Activated T-cell treated with anti-CD3 and anti-CD28 coated beads, Interleukin-2, amount 50 U/mL, for 4 hours (primary cell): ENCODE results near the gene TADA2A. TPM values are rescaled to one million over a fixed set of nuclear protein-coding genes. Genes with fewer than 3 reads are reported as not detected.
A peak's percentile ranks its signal among the peaks of the same experiment; 100 is the strongest.

ENCODE experiments used
- ATAC-seq, 2 donors: fragments of 200-7000 bp; cut with Tn5 transposase; one replicate each; pipeline ENCODE4 v1.10.0; 2021
- DNase-seq: peaks from one replicate; pipeline ENCODE4 v3.0.0-alpha.2; 2020
- H3K27me3 Mint-ChIP-seq: one replicate; pipeline ENCODE4 v1.8.0; 2021; ENCODE audit warnings: low read depth, mixed read lengths
- H3K36me3 Mint-ChIP-seq: one replicate; pipeline ENCODE4 v1.8.0; 2022; ENCODE audit warnings: mixed read lengths; ENCODE audit not compliant: insufficient read depth
- H3K4me1 Mint-ChIP-seq: one replicate; pipeline ENCODE4 v1.8.0; 2021; ENCODE audit warnings: low read depth, mixed read lengths
- H3K4me3 Mint-ChIP-seq: one replicate; pipeline ENCODE4 v1.8.0; 2021; ENCODE audit warnings: mild to moderate bottlenecking, moderate library complexity, mixed read lengths
- H3K9me3 Mint-ChIP-seq: one replicate; pipeline ENCODE4 v1.8.0; 2021; ENCODE audit warnings: mixed read lengths
- total RNA-seq, 3 donors: library from RNA; stranded (reverse); gene quantifications; one replicate each; pipeline ENCODE4 v1.2.1, GENCODE V29; 2021

TADA2A gene, protein sequence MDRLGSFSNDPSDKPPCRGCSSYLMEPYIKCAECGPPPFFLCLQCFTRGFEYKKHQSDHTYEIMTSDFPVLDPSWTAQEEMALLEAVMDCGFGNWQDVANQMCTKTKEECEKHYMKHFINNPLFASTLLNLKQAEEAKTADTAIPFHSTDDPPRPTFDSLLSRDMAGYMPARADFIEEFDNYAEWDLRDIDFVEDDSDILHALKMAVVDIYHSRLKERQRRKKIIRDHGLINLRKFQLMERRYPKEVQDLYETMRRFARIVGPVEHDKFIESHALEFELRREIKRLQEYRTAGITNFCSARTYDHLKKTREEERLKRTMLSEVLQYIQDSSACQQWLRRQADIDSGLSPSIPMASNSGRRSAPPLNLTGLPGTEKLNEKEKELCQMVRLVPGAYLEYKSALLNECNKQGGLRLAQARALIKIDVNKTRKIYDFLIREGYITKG
- 10 to 100 TPM; 38.8 to 39.6 (median 39.3) TPM for total RNA-seq

DNA sequence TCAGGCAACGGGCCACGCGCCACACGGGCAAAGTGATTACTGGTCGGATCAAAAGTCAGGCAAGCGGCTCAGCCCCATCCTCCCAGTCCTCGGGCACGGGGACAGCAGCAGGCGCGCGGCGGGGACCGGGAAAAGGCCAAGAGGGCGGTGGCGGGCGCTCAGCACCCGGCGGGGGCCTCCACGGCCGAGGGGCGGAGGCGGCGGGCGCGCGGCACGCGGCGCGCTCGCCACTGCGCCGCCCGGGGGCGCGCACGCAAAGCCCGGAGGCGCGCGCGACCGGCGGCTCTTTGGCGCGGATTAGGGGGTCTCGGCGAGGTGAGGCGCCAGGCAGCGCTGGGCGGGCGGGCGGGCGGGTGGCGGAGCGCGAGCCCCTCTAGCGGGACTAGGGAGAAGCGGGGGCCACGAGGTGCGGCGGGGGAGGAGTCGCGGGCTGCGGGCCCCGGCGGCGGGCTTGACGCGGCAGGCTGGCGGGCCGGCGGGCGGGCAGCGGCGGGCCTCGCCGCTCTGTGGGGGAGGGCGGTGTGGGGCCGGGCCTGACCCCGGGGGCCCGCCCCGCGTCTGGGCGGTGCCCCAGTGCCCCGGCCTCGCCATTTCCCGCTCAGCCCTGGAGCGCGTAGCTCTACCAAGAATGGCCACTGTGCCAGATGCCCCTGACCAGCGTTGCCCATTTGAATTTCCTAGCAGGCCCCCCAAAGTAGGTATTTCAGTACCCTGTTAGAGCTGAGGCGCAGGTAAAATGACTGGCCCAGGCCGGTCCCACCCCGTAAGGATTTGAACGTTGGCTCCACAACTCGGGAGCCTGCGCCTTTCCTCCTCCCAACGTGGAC, at the start of gene TADA2A, which contains the start of gene ACACA:
TADA2A (plus strand) TSS at position 252 of the 827 bp plus-strand sequence. CDS start 4,480 bp downstream, outside the sequence.
ACACA (minus strand) TSS at position 202 of the 827 bp plus-strand sequence. CDS start 537 bp downstream, outside the sequence.
- H3K27me3 Mint-ChIP-seq = no peaks in the 10 kb centered on the region
- H3K4me3 Mint-ChIP-seq = peak within 1 kb of the TSS; percentile 99
- H3K4me1 Mint-ChIP-seq = peaks cover 46% of the 10 kb centered on the region
- H3K9me3 Mint-ChIP-seq = no peaks in the 10 kb centered on the region
- peaks cover 11% of the 10 kb centered on the region for H3K36me3 Mint-ChIP-seq
- peak; percentile 63 for DNase-seq
- ATAC-seq = peak; percentile 95 to 96

DNA sequence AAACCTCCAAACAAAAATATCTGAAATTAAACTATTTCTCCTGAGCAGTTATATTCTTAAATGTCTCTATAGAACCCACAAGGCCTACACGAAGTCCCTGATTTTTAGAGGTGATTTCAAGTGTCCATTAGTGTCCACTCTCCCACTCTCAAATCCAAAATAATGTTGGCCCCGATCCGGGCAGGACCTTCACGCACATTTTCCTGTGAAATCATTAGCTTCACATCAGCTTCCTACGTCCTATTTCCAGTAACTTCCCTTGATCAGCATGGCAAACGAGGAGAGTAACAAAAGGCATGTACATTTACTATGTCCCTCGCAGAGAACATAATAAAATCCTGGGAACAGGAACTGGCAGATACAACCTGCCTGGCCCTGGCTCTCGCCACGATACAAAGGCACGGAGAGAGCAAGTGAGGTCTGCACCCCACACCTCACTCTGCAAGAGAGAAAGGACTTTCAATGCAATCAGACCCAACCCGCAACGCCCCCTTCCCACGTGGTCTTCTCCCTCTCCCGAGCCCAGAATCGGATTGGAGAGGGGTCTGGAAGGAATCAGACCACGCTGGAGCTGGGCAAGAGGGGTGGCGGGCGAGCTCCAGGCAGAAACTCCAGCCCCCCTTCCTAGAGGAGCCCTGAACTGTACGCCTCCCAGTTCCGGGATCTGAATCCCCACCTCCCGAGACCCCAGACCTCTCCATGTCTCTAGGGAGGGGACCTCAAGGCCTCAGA, 48.4 kb upstream of the TADA2A start:
- ATAC-seq = peak; percentile 32 to 34

DNA sequence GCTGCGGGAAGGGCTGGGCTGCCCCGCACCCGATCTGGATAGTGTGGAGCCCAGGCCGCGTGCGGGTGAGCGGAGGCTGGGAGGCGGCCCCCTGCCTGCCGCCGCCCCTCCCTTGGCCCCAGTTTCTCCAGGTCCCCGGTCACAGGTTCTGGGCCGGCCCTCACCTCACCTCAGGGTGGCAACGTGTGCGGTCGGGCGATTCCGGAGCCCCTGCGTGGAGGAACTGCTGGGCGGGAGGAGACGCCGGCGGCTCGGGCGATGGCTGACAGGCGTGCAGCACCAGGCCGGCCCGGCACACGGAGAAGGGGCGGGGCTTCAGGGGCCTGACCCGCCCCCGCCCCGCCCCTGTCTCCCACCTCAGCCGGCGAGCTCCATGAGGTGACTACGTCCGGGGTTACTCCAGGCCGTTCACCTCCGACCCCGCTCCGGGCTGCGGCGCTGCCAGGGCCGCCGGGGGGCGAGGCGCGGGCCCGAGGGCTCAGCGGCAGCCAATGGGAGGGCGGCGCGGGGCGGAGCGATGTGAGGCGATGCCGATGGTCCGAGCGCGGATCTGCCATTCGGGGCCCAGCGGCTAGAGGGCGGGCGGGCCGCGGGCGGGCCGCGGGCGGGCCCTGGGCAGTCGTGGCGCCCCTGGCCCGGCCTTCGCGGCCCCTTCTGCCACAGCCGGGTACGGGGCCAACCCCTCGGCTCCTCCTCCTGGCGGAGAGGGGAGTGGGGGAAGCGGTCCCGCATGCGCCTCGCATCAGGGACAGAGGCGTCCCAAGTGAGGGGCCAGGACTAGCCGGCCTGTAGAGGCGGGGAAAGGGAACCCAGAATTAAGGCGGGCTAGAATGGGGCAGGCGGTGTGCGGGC, 47.6 kb upstream of the TADA2A start:
- Mint-ChIP-seq H3K36me3 (no peaks in the 10 kb centered on the region), H3K27me3 (no peaks in the 10 kb centered on the region), H3K9me3 (no peaks in the 10 kb centered on the region), H3K4me1 (peaks cover 18% of the 10 kb centered on the region), H3K4me3 (peak overlapping the region; percentile 93)
- peak; percentile 95 to 97 for ATAC-seq
- peak; percentile 85 for DNase-seq

More for the DNA sequence above, 48.4 kb upstream of the TADA2A start:
- Mint-ChIP-seq H3K4me1 (peaks cover 18% of the 10 kb centered on the region), H3K27me3 (no peaks in the 10 kb centered on the region), H3K9me3 (no peaks in the 10 kb centered on the region), H3K4me3 (peak overlapping the region; percentile 93), H3K36me3 (no peaks in the 10 kb centered on the region)
- peak; percentile 10 for DNase-seq

DNA sequence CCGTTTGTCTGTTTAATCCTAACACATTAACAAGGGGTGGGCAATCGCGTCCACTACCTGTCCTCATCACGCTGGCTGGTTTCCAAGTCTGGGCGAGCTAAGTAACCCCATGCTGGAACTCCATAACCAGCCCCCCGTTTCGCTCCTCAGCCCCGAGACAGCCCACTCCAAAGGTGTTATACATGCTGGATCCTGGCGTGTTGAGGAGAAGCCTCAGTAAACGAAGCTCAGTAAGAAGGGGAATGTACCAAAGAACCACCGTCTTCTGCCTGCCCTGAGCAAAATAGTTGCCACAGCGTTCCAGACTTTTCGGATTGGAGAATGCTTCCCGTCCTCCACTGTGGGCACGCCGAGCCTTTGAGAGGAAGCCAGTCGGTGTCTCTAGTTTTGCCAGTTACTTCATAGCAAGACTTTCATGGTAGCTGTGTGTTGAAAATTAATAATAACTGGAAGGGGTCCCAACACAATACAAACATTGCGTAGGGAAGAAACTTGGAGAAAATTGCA, 47.0 kb upstream of the TADA2A start:
- Mint-ChIP-seq H3K36me3 (no peaks in the 10 kb centered on the region), H3K4me3 (peak overlapping the region; percentile 73), H3K9me3 (no peaks in the 10 kb centered on the region), H3K27me3 (no peaks in the 10 kb centered on the region), H3K4me1 (peaks cover 18% of the 10 kb centered on the region)
- ATAC-seq (no peak), DNase-seq (no peak)

DNA sequence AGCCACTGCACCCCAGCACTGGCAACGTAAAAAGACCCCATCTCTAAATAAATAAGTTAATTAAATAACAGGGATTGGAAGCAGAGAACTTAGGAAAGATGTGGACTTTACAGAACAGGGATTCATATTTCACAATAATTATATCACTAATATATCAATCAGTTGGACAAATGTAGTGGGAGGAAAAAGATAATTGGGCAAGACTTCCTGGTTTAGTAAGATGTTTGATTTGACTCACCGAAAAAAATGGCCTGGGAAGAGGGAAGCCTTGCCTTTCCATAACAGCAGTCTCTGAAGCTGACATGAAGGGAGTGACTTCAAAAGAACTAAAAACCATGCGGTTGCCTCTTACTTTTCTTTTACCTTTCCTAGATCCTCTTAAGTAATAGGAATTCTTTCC, 46.1 kb upstream of the TADA2A start:
- ATAC-seq (no peak), DNase-seq (no peak)
- Mint-ChIP-seq H3K27me3 (no peaks in the 10 kb centered on the region), H3K36me3 (no peaks in the 10 kb centered on the region), H3K9me3 (no peaks in the 10 kb centered on the region), H3K4me1 (peaks cover 18% of the 10 kb centered on the region), H3K4me3 (no peak overlapping the region)

DNA sequence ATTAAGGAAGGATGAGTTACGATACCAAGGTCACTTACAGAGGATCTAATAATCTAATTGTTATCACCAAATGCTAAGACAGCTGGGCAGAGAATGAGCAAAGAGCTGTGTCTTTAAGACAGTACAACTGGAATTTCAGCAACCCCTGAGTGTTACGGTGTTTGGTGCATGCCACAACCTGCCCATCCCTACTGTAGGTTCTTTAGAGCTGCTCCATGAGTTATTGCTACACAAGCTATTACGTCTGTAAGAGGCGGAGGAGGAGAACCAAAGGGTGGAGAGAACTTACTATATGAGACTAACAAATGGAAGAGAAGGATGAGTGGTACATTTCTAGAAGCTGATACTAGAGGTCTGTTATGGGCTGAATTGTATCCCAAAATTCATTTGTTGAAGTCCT, 45.1 kb upstream of the TADA2A start:
- H3K4me3 Mint-ChIP-seq = no peak overlapping the region
- no peaks in the 10 kb centered on the region for H3K9me3 Mint-ChIP-seq
- DNase-seq (no peak), ATAC-seq (no peak)
- no peaks in the 10 kb centered on the region for H3K36me3 Mint-ChIP-seq
- peaks cover 18% of the 10 kb centered on the region for H3K4me1 Mint-ChIP-seq
- no peaks in the 10 kb centered on the region for H3K27me3 Mint-ChIP-seq

DNA sequence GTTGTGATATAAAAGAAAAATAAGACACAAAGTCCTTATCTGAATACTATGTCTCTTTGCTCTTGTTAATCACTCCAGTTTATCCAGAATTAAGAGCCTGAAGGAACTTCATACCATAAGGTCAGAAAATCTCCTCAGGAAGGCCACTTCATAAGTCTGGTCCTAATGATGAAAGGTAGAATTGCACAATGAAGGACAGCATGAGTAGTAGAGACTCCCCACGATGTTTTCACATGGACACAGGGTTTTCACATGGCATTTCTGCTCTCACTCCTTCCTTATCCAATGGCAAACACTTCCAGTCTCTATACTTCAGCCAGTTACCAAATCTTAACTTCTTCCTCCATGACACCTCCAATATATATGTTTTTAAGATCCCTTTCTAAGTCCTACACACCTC, 41.1 kb upstream of the TADA2A start:
- DNase-seq (no peak), ATAC-seq (no peak)
- Mint-ChIP-seq H3K36me3 (no peaks in the 10 kb centered on the region), H3K9me3 (no peaks in the 10 kb centered on the region), H3K4me3 (no peak overlapping the region), H3K27me3 (no peaks in the 10 kb centered on the region), H3K4me1 (no peaks in the 10 kb centered on the region)

DNA sequence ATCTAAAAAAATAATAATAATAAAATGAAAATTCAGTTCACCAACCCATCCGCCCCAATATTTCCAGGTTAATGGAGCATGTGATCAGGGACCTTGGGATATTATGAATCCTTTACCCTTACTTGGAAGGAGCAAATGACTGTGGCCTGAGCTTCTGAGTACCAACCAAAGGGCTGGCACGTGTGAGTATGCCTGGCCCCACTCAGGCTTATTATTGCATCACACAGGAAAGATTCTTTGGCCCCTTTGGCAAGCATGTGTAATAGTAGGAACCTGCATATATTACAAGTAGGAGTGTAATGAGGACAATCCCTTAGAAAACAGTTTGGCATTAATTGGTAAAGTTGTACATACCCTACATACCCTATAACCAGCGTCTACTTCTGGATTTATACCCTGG, 38.1 kb upstream of the TADA2A start:
- H3K4me1 Mint-ChIP-seq = no peaks in the 10 kb centered on the region
- no peaks in the 10 kb centered on the region for H3K36me3 Mint-ChIP-seq
- H3K27me3 Mint-ChIP-seq = no peaks in the 10 kb centered on the region
- no peak overlapping the region for H3K4me3 Mint-ChIP-seq
- no peak for ATAC-seq
- DNase-seq = no peak
- H3K9me3 Mint-ChIP-seq = no peaks in the 10 kb centered on the region

DNA sequence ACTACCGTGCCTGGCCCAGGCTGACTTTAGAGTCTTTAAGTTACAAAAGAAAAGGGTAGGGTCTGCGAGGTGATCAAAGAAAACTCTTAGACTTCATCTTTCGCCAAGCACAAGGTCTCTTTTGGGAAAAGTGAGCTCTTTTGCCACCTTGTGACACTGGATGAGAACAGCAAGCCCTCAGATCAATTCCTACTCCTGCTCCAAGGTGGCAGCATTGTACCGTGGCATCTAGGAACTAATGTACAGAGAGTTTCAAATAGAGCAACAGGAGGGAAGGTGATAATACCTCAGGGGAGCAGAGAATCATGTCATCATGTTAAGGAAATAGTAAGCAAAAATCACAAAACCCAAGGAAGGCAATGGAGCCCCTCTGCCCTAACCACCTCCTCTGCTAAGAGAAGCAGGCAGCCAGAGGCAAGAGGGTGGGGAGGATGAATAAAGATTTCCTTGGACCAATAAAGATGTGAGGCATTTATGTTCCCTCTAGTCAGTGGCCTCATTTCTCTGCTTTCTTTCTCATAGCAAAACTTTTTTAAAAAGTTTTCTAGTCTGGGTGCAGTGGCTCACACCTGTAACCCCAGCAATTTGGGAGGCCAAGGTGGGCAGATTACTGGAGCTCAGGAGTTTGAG, 33.0 kb upstream of the TADA2A start:
- DNase-seq (peak; percentile 48), ATAC-seq (peak; percentile 91 to 98)
- H3K36me3 Mint-ChIP-seq = no peaks in the 10 kb centered on the region
- no peaks in the 10 kb centered on the region for H3K4me1 Mint-ChIP-seq
- no peaks in the 10 kb centered on the region for H3K9me3 Mint-ChIP-seq
- H3K27me3 Mint-ChIP-seq = no peaks in the 10 kb centered on the region
- no peak overlapping the region for H3K4me3 Mint-ChIP-seq

DNA sequence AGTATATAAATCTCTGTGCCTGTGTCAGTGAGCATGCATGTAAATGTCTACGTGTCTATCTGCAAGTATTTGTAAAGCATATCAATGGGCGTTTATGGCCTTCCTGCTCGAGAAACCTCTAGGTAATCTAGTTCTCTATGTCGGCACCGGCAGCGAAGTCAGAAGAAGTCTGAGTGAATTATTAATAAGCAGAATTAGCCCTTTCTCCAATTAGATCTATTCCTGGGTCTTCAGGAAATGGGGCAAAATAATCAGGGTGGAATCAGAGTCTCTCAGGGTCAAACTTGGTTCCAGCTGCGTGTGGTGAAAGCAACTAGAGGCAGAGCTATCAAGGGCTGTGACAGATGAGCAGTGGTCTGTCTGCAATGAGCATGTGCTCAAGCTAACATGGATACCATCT, 31.0 kb upstream of the TADA2A start, which contains the start of gene C17orf78:
C17orf78 (plus strand) TSS at position 280 of the 400 bp plus-strand sequence; CDS start at position 388, 108 bp downstream.
- Mint-ChIP-seq H3K9me3 (no peaks in the 10 kb centered on the region), H3K4me3 (no peak within 1 kb of the TSS), H3K4me1 (no peaks in the 10 kb centered on the region), H3K27me3 (no peaks in the 10 kb centered on the region), H3K36me3 (no peaks in the 10 kb centered on the region)
- ATAC-seq = no peak
- no peak for DNase-seq

DNA sequence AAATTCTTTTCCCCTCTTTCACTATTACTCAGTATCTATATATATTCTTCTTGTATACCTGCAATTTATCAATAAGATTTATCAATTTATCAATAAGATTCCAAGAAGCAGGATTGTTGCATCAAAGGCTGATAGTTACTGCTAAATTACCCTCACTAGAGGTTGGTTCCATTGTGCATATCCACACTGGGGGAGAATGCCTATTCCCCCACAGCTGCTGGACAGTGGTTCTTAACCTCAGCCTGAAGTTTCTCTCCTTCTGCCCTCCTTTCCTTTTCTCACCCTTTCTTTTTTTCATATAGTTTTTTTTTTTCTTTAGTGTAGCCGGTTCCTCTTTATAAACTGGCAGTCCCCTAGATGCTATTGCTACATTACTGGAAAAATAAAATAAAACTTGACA, 24.6 kb upstream of the TADA2A start:
- Mint-ChIP-seq H3K36me3 (peaks cover 2% of the 10 kb centered on the region), H3K27me3 (no peaks in the 10 kb centered on the region), H3K4me3 (no peak overlapping the region), H3K4me1 (no peaks in the 10 kb centered on the region), H3K9me3 (no peaks in the 10 kb centered on the region)
- ATAC-seq (no peak), DNase-seq (no peak)

DNA sequence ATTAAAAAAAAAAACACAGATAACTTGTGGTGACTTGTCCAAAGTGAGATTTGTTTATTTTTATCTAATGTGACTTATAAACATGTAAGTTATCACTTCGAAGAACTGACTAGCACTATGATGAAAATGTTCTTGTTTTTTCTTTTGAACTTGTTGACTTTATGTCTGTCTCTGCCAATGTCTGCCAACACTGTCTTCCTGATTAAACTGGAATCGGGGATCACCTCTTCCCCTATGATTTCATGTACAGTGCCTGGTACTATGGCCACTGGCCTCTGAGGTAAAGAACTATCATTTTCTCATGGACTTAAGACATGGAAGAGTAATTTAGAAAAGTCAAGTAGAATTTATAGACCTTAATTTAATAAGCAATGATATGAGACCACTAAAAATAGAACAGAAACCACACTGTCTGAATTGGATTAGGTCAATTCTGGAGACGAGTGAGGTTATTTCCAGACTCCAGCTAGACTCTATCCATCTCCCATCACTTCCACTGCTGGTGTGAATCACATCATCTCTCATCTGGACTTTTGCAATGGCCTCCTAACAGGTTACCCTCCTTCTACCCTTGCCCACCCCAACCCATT, 22.0 kb upstream of the TADA2A start:
- H3K36me3 Mint-ChIP-seq = peaks cover 2% of the 10 kb centered on the region
- H3K4me3 Mint-ChIP-seq = no peak overlapping the region
- ATAC-seq = no peak
- no peaks in the 10 kb centered on the region for H3K9me3 Mint-ChIP-seq
- H3K4me1 Mint-ChIP-seq = no peaks in the 10 kb centered on the region
- H3K27me3 Mint-ChIP-seq = no peaks in the 10 kb centered on the region
- no peak for DNase-seq
